Erythroblast (primary cell): ENCODE data around the gene FAM53C.
"Not testable (repeated sequence)": the region's sequence is repeated elsewhere in the genome, so short reads cannot be mapped to it uniquely, and the experiment has no call there.

Experiments used
- DNase-seq, 2 experiments: peaks; one replicate each; lab custom pipeline; 2025; lab: John Stamatoyannopoulos, UW
- GATA1 ChIP-seq: IDR thresholded peaks from 2 replicates; pipeline ENCODE4 v1.6.1; 2011; ENCODE audit warnings: low read depth, mild to moderate bottlenecking, control low read depth, low read length, moderate library complexity
- POLR2A ChIP-seq: IDR thresholded peaks from 2 replicates; pipeline ENCODE4 v1.6.1; 2011; ENCODE audit warnings: mild to moderate bottlenecking, low read length

FAM53C gene

GRCh38 chr5:138337685-138338410 is at the start of gene FAM53C:
FAM53C (plus strand) TSS chr5:138338266; CDS start chr5:138341336, 3,070 bp downstream.
- DNase-seq, result peak; percentile 95 to 98
- TF ChIP-seq POLR2A, result peak; percentile 99
- TF ChIP-seq GATA1, result no peak

GRCh38 chr5:138289296-138289695 is 48.8 kb upstream of the FAM53C start:
- no peak for TF ChIP-seq POLR2A
- TF ChIP-seq GATA1, result no peak
- DNase-seq, result no peak

GRCh38 chr5:138303372-138303771 is 34.7 kb upstream of the FAM53C start:
- no peak for TF ChIP-seq GATA1
- TF ChIP-seq POLR2A, result no peak

GRCh38 chr5:138305797-138306196 is 32.3 kb upstream of the FAM53C start:
- no peak for TF ChIP-seq GATA1
- TF ChIP-seq POLR2A, result no peak
- peak; percentile 83 to 92 for DNase-seq

More at GRCh38 chr5:138303372-138303771, 34.7 kb upstream of the FAM53C start:
- DNase-seq, result no peak

DNA sequence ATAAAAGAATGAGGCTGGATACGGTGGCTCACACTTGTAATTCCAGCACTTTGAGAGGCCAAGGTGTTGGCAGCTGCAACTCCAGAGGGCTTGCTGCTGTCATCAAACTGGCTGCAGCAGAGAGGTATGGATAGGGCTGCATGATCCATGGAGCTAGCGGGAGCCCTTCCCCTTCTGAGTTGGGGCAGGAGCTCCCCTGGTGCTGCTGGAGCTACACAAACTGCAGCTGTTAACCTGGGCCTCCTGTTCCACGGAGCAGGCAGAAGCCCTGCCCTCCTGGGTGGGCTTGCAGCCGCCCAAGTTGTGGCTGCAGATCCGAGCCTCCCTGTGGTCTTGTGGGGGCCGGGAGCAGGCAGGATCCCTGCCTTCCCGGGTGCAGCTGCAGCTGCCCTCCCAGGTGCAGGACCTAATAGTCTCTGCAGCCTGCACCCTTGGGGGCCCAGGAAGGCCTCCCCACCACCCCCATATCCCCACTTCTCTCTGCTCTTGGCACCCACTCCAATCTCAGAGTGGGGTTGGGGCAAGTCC is 22.3 kb upstream of the FAM53C start:
- no peak for DNase-seq
- TF ChIP-seq POLR2A, result no peak
- no peak for TF ChIP-seq GATA1

DNA sequence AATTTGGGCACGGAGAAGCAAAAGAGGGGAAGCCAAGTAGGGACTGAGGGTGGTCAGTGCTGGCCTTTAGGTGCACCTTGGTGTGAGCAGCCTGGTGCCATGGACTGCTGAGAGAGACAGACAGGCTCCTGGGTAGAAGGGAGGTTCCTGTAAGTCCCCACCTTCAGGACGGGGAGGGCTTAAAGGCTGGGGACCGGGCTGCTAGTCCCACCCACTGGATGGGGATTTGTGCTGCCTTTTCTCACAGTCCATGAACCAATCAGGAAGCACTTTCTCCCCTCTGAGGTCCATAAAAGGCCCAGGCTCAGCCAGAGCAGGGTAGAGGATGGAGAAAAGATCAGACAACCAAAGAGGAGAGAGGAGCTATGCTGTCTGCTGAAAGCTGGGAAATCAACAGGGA is 21.7 kb upstream of the FAM53C start:
- no peak for DNase-seq
- TF ChIP-seq POLR2A, result no peak
- TF ChIP-seq GATA1, result no peak

DNA sequence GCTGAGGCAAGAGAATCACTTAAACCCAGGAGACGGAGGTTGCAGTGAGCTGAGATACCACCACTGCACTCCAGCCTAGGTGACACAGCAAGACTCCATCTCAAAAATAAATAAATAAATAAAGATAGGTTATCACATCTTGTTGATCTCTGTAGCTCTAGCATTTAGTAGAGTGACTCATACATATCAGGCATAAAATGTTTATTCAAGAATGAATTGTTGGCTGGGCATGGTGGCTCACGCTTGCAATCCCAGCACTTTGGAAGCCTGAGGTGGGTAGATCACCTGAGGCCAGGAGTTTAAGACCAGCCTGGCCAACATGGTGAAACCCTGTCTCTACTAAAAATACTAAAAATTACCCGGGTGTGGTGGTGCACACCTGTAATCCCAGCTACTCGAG is 19.9 kb upstream of the FAM53C start:
- DNase-seq, result not testable (repeated sequence)

- DNase-seq, result no peak
These were observed 7.1 kb upstream of the FAM53C start for GRCh38 chr5:138330813-138331448.

DNA sequence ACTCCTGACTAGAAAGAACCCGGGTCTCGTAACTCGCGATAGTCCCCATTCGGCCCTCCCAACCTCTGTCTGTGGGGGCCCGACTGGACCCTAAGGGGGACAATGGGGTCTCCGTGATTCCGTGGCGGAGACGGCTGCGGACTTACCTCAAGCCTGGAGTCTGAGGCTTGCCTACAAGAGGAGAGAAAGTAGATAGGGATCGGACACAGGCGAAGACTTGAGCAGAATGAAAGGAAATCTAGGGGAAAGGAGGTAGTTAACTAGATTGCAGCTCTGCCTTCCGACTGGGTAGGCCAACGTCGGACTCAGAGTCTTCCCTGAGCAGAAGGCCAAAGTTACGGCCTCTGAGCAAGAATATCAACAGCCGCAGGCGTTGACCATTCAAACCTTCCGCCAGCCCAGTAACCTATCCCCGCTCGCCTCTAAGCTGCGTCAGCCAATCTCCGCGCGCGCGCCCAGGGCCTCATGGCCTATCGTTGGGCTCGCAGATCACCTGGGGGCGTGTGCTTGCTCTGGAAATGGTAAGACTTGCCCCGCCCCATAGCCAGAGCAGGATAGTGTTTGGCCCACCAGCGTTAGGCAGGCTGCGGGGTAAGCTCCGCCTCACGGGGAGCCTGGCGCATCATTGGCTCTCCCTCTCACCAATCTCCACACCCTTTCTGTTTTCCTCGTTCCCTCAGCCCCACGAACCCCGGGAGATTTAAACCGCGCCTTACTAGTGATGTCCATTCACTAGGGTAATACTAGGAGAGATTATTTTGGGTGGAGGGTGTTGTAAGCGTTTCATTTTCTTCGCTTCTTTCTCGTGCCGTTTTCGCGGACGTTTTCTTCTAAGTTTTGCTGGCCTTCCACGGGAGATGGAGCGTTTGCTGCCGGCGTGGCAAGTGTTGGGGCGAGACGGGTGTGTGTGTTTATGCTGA is 6.4 kb upstream of the FAM53C start, which contains the start of gene CDC25C:
TSS of gene CDC25C (minus strand) at position 356 of the 920 bp plus-strand sequence. CDS start 624 bp downstream, outside the sequence.
- peak; percentile 99 to 100 for DNase-seq

More at GRCh38 chr5:138330813-138331448, 7.1 kb upstream of the FAM53C start:
- no peak for TF ChIP-seq POLR2A

GRCh38 chr5:138334867-138335447 is 3.1 kb upstream of the FAM53C start:
- TF ChIP-seq GATA1 (no peak), POLR2A (no peak)
- peak in 1 of 2 experiments; percentile 39 for DNase-seq

More for the DNA sequence above, 6.4 kb upstream of the FAM53C start, which contains the start of gene CDC25C:
- TF ChIP-seq POLR2A (peak; percentile 97), GATA1 (no peak)

GRCh38 chr5:138336952-138337684 is 948 bp upstream of the FAM53C start:
- DNase-seq, result peak; percentile 93 to 96
- TF ChIP-seq GATA1 (no peak), POLR2A (no peak)

DNA sequence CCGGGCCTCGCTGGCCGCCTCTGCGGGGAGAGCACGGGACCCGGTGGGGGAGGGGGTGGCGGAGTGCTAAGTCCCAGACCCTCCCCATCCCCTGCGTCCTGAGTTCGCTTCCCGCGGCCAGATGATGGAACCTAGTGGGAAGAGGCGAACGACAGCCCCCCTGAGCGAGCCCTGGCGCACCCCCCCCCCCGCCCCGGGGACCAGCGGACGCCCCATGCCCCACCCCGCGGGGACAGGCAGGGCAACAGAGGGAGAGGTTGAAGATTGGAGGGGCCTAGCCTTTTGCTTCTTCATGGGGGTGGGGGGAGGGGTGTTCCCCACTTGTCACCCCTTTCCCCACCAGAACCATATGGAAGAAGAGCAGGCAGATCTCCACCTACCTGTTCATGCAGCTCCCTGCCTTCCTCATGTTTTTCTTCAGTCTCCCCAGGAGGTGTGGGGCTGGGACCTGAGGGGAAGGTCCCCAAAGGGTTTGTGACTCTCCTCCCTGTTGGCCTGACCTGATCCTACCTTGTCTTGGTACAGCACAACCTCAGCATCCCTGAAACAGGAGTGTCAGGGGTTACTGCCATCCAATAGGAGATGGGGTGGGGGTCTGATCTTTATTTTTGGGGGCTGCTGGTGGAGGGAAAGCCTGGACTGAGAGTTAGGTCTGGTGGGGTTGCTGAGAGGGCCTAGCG is 485 bp downstream of the FAM53C start:
- no peak for DNase-seq
- TF ChIP-seq POLR2A (peak; percentile 66), GATA1 (no peak)

GRCh38 chr5:138339091-138339456 is 1.0 kb downstream of the FAM53C start:
- DNase-seq, result peak; percentile 58 to 64
- TF ChIP-seq GATA1, result no peak
- peak; percentile 40 for TF ChIP-seq POLR2A
